GM13977 (cell line): Measurements from ENCODE around the gene NOL6.
"Not testable (repeated sequence)": the region's sequence is repeated elsewhere in the genome, so short reads cannot be mapped to it uniquely, and the experiment has no call there.

Experiments
- DNase-seq: peaks from one replicate; pipeline ENCODE4 v3.0.0; 2012; ENCODE audit warnings: low spot score
- in situ Hi-C: fragments of 300-500 bp; cut with MboI; formaldehyde crosslinking; loops from one replicate; pipeline ENCODE4 v1.12.0; 2022; ENCODE audit warnings: low sequenced_read_pairs, low pct_unique_long_range_greater_than_20kb, mixed read lengths, inconsistent platforms; ENCODE audit not compliant: unreplicated experiment
- TF ChIP-seq, protein P1 (sequence below): IDR thresholded peaks from 2 replicates; pipeline ENCODE4 v1.5.1; 2012; ENCODE audit warnings: mild to moderate bottlenecking, control low read depth; ENCODE audit not compliant: insufficient read depth; ENCODE audit errors: extremely low read depth, missing control alignments

Gene NOL6

DNA sequence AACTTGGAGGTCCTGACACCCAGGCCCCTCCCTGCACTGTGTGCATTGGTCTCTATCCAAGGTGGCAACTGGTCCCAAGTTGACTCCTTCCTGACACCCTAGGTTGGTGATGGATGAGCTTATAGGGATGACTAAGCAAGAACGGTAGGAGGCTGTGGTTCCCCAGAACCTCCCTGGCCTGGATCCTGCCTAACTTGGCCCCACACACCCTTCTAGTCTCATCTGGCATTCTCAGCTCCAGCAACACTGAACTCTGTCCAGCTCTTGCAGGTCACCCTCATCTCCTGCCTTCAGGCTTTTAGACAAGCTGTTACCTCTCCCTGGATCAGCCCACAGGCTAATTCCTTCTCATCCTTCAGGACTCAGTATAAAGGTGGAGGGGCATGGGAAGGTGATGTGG is 42.8 kb downstream of the NOL6 start:
- DNase-seq, result no peak
- TF ChIP-seq, protein P1, sequence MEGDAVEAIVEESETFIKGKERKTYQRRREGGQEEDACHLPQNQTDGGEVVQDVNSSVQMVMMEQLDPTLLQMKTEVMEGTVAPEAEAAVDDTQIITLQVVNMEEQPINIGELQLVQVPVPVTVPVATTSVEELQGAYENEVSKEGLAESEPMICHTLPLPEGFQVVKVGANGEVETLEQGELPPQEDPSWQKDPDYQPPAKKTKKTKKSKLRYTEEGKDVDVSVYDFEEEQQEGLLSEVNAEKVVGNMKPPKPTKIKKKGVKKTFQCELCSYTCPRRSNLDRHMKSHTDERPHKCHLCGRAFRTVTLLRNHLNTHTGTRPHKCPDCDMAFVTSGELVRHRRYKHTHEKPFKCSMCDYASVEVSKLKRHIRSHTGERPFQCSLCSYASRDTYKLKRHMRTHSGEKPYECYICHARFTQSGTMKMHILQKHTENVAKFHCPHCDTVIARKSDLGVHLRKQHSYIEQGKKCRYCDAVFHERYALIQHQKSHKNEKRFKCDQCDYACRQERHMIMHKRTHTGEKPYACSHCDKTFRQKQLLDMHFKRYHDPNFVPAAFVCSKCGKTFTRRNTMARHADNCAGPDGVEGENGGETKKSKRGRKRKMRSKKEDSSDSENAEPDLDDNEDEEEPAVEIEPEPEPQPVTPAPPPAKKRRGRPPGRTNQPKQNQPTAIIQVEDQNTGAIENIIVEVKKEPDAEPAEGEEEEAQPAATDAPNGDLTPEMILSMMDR, result no peak
- in situ Hi-C loops, result no loop called here

DNA sequence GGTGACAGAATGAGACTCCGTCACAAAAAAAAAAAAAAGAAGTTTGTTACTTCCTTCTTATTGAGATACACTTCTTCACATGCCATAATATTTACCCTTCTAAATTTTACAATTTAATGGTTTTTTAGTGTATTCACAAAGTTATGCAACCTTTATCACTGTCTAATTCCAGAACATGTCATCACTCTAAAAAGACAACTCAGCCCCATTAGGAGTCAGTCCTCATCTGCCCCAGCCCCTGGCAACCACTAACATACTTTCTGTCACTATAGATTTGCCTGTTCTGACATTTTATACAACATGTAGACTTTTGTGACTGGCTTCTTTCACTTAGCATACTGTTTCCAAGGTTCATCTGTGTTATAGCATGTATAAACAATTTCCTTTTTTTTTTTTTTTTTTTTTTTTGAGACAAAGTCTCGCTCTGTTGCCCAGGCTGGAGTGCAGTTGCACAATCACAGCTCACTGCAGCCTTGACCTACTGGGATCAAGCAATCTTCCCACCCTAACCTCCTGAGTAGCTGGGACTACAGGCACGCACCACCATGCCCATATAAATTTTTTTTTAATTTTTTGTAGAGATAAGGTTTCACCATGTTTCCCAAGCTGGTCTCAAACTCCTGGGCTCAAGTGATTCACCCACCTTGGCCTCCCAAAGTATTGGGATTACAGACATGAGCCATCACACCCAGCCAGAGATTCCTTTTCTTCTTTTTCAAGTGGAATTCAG is 44.3 kb downstream of the NOL6 start:
- in situ Hi-C loops, result no loop called here
- TF ChIP-seq, protein P1, result no peak
- DNase-seq, result no peak

DNA sequence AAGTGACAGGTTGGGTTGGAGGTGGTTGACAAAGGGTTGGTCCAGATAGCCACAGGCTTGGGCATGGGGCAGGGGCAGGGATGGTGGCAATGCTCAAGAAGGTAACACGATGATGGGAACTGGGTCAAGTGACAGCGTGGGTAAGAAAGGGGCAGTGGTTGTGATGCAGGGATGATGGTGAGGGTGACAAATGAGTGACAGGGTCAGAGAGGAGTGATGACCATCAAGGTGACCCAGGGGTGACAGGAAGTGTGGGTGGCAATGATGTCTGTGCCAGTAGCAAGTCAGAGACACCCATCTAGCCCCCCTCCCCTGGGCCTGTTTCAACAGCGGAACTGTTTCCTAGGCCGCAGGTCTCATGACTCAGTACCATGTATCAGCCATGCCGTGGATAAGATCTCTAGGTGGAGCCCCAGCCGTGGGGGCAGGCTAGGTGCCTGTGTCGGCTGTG is 46.9 kb downstream of the NOL6 start:
- TF ChIP-seq, protein P1, result no peak
- in situ Hi-C loops, result no loop called here
- no peak for DNase-seq

DNA sequence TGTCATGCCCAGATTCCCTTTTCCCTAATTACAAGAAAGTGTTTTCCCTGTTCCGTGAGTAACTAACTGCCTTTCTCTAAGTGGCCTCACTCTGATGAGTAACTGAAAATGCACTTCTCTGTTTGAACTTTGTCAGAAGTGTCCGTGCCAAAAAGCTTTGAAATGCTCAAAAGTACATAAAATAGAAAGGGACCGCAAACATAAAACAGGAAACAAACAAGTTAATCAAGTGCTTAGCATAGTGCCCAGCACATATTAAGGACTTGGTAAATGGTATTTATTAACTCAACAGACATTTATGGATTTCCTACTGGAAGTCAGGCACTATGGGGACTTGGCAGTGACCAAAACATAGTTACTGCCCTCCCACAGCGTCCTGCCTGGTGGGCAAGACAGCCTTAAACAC is 48.6 kb downstream of the NOL6 start:
- in situ Hi-C loops, result no loop called here
- TF ChIP-seq, protein P1, result no peak
- DNase-seq, result no peak

DNA sequence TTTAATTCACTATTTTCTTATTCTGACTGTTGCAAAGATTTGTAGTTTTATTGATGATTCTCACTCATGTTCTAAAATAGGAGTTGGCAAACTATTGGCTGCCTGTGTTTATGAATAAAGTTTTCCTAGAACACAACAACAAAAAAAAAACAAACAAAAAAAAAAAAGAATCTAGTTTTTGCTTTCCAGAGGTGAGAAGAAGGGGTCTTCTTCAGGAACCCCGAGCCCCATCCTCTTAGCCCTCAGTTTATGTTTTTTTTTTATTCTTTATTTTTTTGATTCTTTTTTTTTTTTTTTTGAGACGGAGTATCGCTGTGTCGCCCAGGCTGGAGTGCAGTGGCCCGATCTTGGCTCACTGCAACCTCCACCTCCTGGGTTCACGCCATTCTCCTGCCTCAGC is 49.2 kb downstream of the NOL6 start:
- in situ Hi-C loops, result not testable (repeated sequence)

DNA sequence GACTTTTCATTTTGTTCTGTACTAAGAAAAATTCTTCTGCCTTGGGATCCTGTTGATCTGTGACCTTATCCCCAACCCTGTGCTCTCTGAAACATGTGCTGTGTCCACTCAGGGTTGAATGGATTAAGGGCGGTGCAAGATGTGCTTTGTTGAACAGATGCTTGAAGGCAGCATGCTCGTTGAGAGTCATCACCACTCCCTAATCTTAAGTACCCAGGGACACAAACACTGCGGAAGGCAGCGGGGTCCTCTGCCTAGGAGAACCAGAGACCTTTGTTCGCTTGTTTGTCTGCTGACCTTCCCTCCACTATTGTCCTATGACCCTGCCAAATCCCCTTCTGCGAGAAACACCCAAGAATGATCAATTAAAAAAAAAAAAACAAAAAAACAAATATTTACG is 49.7 kb downstream of the NOL6 start:
- DNase-seq, in situ Hi-C loops: not testable (repeated sequence)

More for the DNA sequence above, 49.2 kb downstream of the NOL6 start:
- DNase-seq, result not testable (repeated sequence)

DNA sequence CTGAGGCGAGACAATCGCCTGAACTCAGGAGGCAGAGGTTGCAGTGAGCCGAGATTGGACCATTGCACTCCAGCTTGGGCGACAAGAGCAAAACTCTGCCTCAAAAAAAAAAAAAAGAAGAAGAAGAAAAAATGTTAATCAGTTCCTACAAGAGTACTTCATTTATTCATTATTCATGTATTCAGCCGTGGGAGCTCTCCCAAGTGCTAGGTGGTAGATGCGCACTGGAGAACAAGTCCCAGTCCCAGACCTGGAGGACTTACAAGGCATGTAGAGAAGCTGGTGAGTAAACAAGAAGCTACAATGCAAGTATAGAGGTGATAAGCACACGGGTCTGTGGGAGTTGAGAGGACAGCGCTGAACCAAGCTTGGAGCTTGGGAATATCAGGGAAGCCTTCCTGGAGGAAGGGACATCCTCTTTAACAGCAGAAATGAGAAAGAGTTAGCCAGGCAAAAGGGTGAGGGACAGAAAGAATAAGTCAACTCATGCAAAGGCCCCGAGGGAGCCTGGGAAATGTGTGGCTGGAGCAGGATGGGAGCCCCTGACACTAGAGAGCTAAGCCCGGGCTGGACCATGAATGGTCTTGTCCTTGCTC is 53.9 kb downstream of the NOL6 start:
- TF ChIP-seq, protein P1, result no peak
- in situ Hi-C loops, result no loop called here
- DNase-seq, result no peak
